Measurements from ENCODE around the gene COL15A1.

Gene COL15A1

GRCh38 chr9:99071313-99072039 is 127.8 kb downstream of the COL15A1 start:
- H3K4me1 ChIP-seq (ENCODE audit: control insufficient read depth, low read length) = peaks cover 2% of the 10 kb centered on the region
- TF ChIP-seq CTCF (IDR thresholded peaks at IDR 0.05; ENCODE audit: low read depth, low read length, poor library complexity, severe bottlenecking) (no peak), EZH2phosphoT487 (IDR thresholded peaks at IDR 0.05; ENCODE audit: borderline replicate concordance, low read length) (no peak)
- H3K27me3 ChIP-seq (ENCODE audit: control insufficient read depth, low read length) = no peaks in the 10 kb centered on the region
- no peaks in the 10 kb centered on the region for H3K36me3 ChIP-seq (ENCODE audit: control insufficient read depth, low read length)
- no peaks in the 10 kb centered on the region for H3K79me2 ChIP-seq (ENCODE audit: control insufficient read depth, low read length)
- H3K4me3 ChIP-seq (ENCODE audit: low read length) = no peak overlapping the region
- no peaks in the 10 kb centered on the region for H4K20me1 ChIP-seq (ENCODE audit: control insufficient read depth, insufficient read depth, low read depth, low read length)
- no peaks in the 10 kb centered on the region for H3F3A ChIP-seq (ENCODE audit: control insufficient read depth, insufficient read depth)
- no peaks in the 10 kb centered on the region for H3K9me3 ChIP-seq (ENCODE audit: control insufficient read depth, insufficient read depth, low read length)
- no peak overlapping the region for H3K27ac ChIP-seq (ENCODE audit: low read depth, low read length)
- H3K9me2 ChIP-seq (replicated peaks; ENCODE audit: control insufficient read depth, low read length) = no peaks in the 10 kb centered on the region
- no peak overlapping the region for H3K4me2 ChIP-seq (ENCODE audit: low read length)

GRCh38 chr9:99072040-99072394 is 128.3 kb downstream of the COL15A1 start:
- Histone ChIP-seq H3K4me2 (ENCODE audit: low read length) (no peak overlapping the region), H3K27me3 (ENCODE audit: control insufficient read depth, low read length) (no peaks in the 10 kb centered on the region), H3K27ac (ENCODE audit: low read depth, low read length) (no peak overlapping the region), H3F3A (ENCODE audit: control insufficient read depth, insufficient read depth) (no peaks in the 10 kb centered on the region), H3K79me2 (ENCODE audit: control insufficient read depth, low read length) (no peaks in the 10 kb centered on the region), H3K36me3 (ENCODE audit: control insufficient read depth, low read length) (no peaks in the 10 kb centered on the region), H4K20me1 (ENCODE audit: control insufficient read depth, insufficient read depth, low read depth, low read length) (no peaks in the 10 kb centered on the region), H3K9me2 (replicated peaks; ENCODE audit: control insufficient read depth, low read length) (no peaks in the 10 kb centered on the region), H3K9me3 (ENCODE audit: control insufficient read depth, insufficient read depth, low read length) (no peaks in the 10 kb centered on the region), H3K4me1 (ENCODE audit: control insufficient read depth, low read length) (peaks cover 8% of the 10 kb centered on the region), H3K4me3 (ENCODE audit: low read length) (no peak overlapping the region)
- no peak for TF ChIP-seq CTCF (IDR thresholded peaks at IDR 0.05; ENCODE audit: low read depth, low read length, poor library complexity, severe bottlenecking)
- no peak for TF ChIP-seq EZH2phosphoT487 (IDR thresholded peaks at IDR 0.05; ENCODE audit: borderline replicate concordance, low read length)

- Histone ChIP-seq H3K9me2 (replicated peaks; ENCODE audit: control insufficient read depth, low read length) (no peaks in the 10 kb centered on the region), H3K36me3 (ENCODE audit: control insufficient read depth, low read length) (no peaks in the 10 kb centered on the region), H3K9me3 (ENCODE audit: control insufficient read depth, insufficient read depth, low read length) (no peaks in the 10 kb centered on the region), H3K79me2 (ENCODE audit: control insufficient read depth, low read length) (no peaks in the 10 kb centered on the region), H4K20me1 (ENCODE audit: control insufficient read depth, insufficient read depth, low read depth, low read length) (no peaks in the 10 kb centered on the region), H3K4me2 (ENCODE audit: low read length) (no peak overlapping the region), H3K27me3 (ENCODE audit: control insufficient read depth, low read length) (no peaks in the 10 kb centered on the region), H3F3A (ENCODE audit: control insufficient read depth, insufficient read depth) (no peaks in the 10 kb centered on the region), H3K27ac (ENCODE audit: low read depth, low read length) (no peak overlapping the region), H3K4me3 (ENCODE audit: low read length) (no peak overlapping the region), H3K4me1 (ENCODE audit: control insufficient read depth, low read length) (peaks cover 9% of the 10 kb centered on the region)
- TF ChIP-seq EZH2phosphoT487 (IDR thresholded peaks at IDR 0.05; ENCODE audit: borderline replicate concordance, low read length) = no peak
- no peak for TF ChIP-seq CTCF (IDR thresholded peaks at IDR 0.05; ENCODE audit: low read depth, low read length, poor library complexity, severe bottlenecking)
Measured at GRCh38 chr9:99073347-99073746, 129.6 kb downstream of the COL15A1 start.
